Prostate gland (tissue), 2 donors: ENCODE results near the gene PFN4.

Experiments used
- CTCF ChIP-seq, 4 experiments: fragments of 200-600 bp in 2 of 4; fragments of 450-650 bp in 2 of 4; sonication (generic) in 2 of 4; IDR thresholded peaks; 1 replicate in 3 of 4; 2 replicates in 1 of 4; pipeline ENCODE4 v1.5.1; 2016 to 2019; ENCODE audit warnings: antibody characterized with exemption in 4 of 4, mild to moderate bottlenecking in 2 of 4, moderate library complexity in 2 of 4
- POLR2A ChIP-seq: fragments of 450-650 bp; IDR thresholded peaks from one replicate; pipeline ENCODE4 v1.6.1; 2016; ENCODE audit warnings: antibody characterized with exemption, mild to moderate bottlenecking

DNA sequence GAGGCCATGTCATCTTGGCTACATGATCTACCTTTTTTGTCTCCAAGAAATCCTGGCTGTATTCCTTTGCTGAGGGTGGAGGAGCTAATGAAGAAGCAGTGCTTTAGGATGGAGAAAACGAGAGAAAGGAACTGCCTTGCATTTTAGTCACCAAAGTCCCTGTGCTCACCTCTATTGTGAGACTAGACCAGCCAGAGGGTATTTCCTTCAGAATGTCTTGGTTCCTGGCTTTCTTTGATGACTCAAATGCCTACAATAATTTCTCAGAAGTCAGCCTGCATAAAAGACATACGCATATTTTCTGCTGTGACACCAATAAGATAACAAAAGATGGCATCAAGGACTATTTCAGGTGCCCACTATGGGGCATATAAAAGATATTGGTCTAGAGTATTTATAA lies 57.8 kb downstream of the PFN4 start:
- no peak for TF ChIP-seq POLR2A
- TF ChIP-seq CTCF (IDR thresholded peaks at IDR 0.05), result no peak
